ENCODE measurements around the gene EIF2A.
"Not testable (repeated sequence)": the region's sequence is repeated elsewhere in the genome, so short reads cannot be mapped to it uniquely, and the experiment has no call there.

EIF2A gene

GRCh38 chr3:150543531-150543930 is 3.1 kb upstream of the EIF2A start:
- no peak for DNase-seq (ENCODE audit: low spot score)

- DNase-seq (ENCODE audit: low spot score): peak; percentile 16
Measured at GRCh38 chr3:150544041-150544440, 2.5 kb upstream of the EIF2A start.

GRCh38 chr3:150544726-150545125 is 1.9 kb upstream of the EIF2A start:
- DNase-seq (ENCODE audit: low spot score): no peak

- no peak for DNase-seq (ENCODE audit: low spot score)
Measured at GRCh38 chr3:150545419-150546225, 965 bp upstream of the EIF2A start.

- DNase-seq (ENCODE audit: low spot score): no peak
Measured at GRCh38 chr3:150547045-150547741, 606 bp downstream of the EIF2A start.

- no peak for DNase-seq (ENCODE audit: low spot score)
Measured at GRCh38 chr3:150555859-150556436, 9.4 kb downstream of the EIF2A start.

GRCh38 chr3:150556792-150557191 is 10.2 kb downstream of the EIF2A start:
- no peak for DNase-seq (ENCODE audit: low spot score)

GRCh38 chr3:150557725-150558124 is 11.1 kb downstream of the EIF2A start:
- no peak for DNase-seq (ENCODE audit: low spot score)

- DNase-seq (ENCODE audit: low spot score): no peak
Measured at GRCh38 chr3:150564243-150564642, 17.7 kb downstream of the EIF2A start.

GRCh38 chr3:150567328-150567727 is 20.7 kb downstream of the EIF2A start:
- DNase-seq (ENCODE audit: low spot score): no peak

GRCh38 chr3:150577855-150578254 is 31.3 kb downstream of the EIF2A start:
- DNase-seq (ENCODE audit: low spot score): no peak

GRCh38 chr3:150581174-150581573 is 34.6 kb downstream of the EIF2A start:
- no peak for DNase-seq (ENCODE audit: low spot score)

- DNase-seq (ENCODE audit: low spot score): no peak
Measured at GRCh38 chr3:150582620-150583019, 36.0 kb downstream of the EIF2A start.

GRCh38 chr3:150583028-150583427 is 36.4 kb downstream of the EIF2A start:
- DNase-seq (ENCODE audit: low spot score): no peak

- DNase-seq (ENCODE audit: low spot score): no peak
Measured at GRCh38 chr3:150588027-150588830, 41.6 kb downstream of the EIF2A start.

GRCh38 chr3:150589759-150590158 is 43.2 kb downstream of the EIF2A start:
- DNase-seq (ENCODE audit: low spot score): no peak

- no peak for DNase-seq (ENCODE audit: low spot score)
Measured at GRCh38 chr3:150594150-150594549, 47.6 kb downstream of the EIF2A start.

- DNase-seq (ENCODE audit: low spot score): no peak
Measured at GRCh38 chr3:150597646-150598045, 51.1 kb downstream of the EIF2A start.

GRCh38 chr3:150599611-150600297 is 53.2 kb downstream of the EIF2A start:
- peak; percentile 73 for DNase-seq (ENCODE audit: low spot score)

- DNase-seq (ENCODE audit: low spot score): not testable (repeated sequence)
Measured at GRCh38 chr3:150600647-150601530, 54.3 kb downstream of the EIF2A start.

Data from COLO829 (cell line).